Activated T-helper 9 cell treated with anti-CD3 and anti-CD28 coated beads, Interleukin-2, amount 50 U/mL, for 16 hours (primary cell): Measurements from ENCODE around the gene UST.
"Not testable (repeated sequence)": the region's sequence is repeated elsewhere in the genome, so short reads cannot be mapped to it uniquely, and the experiment has no call there.

ENCODE experiments used
- DNase-seq: peaks from one replicate; pipeline ENCODE4 v3.0.0-alpha.2; 2020; ENCODE audit warnings: low read depth

Gene UST

DNA sequence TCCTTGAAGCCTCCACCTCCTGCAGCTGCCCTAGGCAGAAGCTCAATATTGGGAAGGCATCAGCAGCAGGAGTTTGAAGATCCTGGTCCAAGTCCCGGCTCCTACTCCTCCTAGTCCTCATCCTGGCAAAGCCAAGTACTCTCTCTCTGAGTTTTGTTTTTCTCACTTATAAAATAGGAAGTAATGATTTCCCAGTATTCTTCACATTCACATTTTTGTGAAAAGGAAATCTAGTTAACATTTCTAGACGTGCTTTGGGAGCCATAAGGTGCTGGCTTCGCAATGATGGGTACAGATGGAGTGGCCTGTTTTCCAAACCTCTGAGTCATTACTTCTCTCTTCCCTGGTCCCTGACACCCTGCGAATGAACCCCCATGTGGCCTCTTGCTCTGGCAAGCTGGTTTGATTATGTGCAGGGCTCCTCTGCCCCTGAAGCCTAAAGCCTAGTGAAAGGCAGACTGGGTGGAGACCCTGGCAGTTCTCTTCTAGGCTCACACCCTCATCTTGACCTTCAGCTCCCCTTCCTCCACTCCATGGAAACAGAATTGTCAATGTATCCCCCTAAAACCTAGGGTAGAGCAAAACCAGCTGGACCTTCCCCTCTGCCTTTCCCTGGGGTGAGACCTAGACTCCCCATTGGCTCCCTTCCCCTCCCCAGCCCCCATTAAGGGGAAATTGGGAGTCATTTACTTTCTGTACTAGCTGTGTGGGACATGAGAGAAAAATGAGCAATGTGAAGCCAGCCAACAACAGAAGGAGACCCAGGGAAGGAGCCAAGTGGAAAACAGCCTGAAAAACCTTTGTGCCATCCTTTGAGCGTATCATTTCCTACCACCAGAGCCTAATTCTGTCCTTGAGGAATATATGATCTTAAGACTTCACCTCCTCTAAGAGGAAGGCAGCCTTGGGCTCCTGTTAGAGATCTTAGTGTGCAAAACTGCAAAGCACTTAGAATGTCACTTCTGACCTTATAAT is 158.4 kb downstream of the UST start:
- no peak for DNase-seq

DNA sequence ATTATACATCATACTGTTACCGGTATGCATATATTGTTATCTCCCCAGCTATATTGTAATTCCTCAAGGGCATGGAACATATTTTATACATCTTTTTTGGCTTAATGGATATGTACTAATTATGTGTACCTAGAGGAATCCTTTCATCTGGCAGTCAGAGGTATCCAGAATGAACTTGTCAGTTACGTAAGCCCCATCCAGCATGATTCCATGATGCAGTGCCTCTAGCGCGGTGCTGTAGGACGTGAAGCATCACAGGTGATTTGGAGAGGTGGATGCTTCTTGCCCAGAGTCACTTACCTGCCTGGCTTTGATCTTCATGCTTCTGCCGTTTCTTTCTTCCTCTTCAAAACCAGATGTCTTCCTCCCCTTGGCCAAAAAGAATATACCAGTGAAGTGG is 159.1 kb downstream of the UST start:
- DNase-seq, result no peak

DNA sequence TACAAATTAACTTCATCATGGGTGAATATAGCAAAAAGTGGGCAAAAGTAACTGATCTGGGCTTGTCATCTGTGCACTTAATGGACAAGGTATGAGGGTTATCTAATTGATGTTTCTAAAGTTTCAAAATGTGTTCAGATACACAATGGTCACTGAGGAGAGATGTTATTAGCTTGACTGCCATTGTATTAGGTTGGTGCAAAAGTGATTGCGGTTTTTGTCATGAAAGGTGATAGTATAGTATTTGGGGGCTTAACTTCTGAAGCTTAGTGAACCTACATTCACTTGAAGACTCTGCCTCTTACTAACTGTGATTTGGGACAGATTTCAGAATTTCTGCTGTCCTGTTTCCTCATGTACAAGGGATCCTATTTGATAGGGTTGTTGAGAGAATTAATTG is 159.6 kb downstream of the UST start:
- DNase-seq, result no peak

DNA sequence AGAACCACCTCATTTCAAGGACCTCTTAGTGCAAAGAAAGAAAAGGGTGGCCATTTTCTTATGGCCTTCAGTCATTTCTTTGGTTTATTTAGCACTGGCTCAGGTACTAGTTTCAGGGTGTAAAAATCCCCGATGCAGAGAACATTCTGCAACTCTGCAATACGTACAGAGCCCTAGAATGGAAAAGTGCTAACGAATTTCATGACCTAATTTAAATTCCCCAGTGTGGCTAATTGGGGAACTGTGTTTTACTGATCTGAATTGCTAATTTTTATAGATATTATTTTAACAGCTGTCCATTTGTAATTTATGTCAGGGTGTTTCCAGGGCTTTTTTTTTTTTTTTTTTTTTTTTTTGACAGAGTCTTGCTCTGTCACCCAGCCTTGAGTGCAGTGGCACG is 160.7 kb downstream of the UST start:
- no peak for DNase-seq

DNA sequence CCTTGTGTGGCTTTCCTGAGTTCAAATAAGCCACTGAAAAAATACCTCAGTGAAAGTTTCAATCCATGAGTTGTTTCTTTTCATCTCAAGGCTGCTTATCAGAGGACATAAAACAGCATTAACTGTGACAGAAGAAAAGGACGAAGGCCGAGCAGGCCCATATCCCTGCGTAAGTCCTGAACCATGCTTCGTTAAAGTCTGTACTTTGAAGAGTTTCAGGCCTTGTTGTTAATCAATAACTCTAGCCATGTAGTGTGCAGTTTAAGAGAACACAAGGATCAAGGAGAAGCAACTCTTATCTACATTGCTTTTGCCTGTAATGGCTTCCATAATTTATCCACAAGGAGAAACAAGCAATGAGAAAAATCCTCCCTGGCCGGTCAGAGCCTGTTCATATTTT is 165.4 kb downstream of the UST start:
- no peak for DNase-seq

DNA sequence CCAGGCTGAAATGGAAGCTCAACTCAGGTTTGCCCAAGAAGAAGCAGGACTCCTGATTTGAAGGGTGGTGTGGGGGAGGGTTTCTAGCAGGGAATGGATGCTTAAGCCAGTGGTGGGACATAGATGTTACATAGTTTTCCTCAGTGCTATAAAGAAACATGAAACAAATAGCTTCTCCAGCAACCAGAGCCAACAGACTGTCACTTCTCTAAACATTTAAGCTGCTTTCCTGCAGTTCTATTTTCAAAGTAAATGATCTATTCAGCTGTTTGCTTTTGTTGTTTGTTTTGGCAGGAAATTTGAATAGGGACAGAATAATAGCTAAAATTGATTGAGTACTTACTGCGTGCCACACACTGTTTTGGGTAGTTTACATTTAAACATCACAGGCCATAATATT is 169.0 kb downstream of the UST start:
- DNase-seq, result no peak

DNA sequence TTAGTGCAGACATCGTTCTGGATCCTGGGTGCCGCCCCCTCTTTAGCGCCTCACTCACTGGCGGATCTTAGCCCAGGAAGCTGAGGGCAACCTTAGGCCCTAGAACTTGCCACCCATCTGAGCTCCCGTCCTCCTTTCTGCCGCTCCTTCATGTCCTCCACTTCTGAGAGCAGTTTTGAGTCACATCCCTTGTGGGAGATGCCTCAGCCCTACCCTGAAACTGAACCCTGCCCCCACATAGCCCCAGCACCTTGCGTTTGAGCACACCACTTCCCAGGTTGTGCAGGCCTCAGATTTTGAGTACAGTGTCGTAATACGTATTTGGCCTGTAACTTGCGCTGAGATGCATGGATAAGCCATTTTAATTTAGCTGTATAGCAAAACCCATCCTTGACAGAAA is 169.7 kb downstream of the UST start:
- not testable (repeated sequence) for DNase-seq

DNA sequence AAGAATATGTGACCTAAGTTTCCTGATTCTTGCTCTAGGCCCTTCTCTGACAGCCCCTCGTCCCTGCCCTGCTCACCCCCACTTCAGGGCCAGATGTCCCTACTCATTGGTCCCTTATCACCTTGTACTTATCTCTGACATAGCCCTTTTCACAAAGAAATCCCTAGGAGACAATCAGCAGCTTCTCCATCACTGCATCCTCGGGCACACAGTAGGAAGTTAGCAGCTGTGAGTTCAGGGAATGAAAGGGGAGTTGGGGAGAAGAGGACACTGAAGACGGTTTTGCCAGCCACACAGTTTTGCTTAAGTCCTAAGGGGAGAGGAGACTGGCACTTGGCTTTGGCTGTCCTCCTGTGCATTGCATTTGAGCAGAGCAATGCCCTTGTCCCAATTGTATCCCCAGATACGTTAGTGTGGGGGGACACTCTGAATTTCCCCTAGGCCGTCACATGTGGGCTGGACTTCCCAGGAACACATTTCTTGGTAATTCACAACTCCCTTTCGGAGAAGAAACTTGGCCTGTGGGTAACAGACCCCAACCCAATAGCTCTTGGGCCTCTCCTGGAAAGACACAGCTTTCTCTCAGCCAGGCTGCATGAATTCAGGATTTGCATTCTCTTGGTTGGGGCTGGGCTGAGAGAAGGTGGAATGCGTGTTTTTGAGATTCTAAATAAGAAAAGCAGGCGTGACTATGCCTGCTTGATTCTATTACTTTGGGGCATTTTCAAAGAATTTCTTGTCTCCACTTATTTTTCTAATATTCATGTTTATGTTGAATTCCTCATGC is 177.6 kb downstream of the UST start:
- DNase-seq, result no peak

DNA sequence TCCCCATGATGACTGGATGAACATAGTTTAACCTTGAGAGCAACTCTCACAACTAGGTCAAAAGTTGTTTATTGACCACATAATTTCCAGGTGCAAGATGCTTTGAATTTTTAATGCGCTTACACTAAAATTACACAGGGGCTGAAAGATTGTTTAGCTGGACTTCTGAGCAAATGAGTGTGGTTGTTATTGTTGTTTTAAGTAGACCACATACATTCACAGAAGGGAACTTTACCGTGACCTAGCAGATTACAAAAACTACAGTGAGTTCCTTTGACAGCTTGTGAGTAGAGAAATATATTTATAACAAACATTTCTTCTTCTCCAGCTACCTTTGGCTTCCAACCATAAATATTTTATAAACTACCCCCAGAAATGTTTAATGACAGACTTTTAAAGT is 178.9 kb downstream of the UST start:
- DNase-seq, result no peak

DNA sequence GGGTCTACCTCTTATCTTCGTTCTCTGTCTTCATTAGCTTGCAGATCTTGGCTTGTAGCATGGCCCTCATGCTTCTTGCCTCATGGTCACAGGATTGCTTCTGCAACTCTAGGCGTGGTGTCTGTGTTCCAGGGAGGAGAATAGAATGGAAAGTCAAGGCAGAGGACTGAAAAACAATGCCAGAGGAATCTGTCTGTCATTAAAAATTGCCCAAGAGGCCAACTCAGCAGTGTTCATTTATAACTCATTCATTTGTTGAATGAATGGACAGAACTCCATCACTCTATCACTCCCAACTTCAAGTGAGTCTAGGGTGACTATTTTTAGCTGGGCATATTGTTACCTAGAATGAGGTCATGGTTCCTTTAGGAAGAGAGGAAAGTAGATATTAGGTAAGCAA is 179.6 kb downstream of the UST start:
- no peak for DNase-seq

DNA sequence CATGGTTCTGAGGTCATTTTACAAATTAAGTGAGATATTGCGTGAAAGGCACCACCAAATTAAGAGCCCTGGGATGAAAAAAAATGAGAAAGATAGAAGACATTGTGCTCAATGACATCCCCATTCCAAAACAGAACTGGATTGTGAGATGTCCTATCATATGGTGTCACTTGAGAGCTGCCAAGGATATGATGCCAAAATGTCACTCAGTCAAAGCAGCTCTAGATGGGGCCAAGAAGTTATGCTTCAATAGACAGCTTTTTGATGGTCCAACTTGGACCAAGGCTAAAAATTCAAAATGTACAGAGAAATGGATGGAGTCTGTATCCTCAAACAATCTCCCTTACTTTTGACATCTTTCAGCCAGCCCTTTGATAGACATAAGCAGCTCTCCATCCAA is 180.8 kb downstream of the UST start:
- DNase-seq, result no peak

DNA sequence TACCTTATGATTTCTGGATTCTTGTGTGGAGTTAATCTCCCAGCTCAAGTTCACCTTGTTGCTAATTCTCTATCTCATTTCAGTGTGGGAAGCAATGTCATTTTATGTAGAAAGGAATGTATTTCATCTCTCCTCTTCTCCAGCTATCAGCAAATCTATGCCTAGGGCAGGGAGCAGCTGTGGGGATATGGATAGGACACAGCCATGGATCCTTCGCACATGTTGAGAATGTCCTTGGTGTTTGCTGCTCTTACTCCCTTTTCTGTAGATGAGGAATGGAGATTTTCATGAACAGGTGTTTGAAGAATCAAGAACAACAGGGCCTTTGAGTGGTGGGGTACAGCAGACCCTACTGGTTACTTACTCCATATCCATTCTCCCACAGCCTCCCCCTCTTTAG is 182.0 kb downstream of the UST start:
- DNase-seq, result no peak

DNA sequence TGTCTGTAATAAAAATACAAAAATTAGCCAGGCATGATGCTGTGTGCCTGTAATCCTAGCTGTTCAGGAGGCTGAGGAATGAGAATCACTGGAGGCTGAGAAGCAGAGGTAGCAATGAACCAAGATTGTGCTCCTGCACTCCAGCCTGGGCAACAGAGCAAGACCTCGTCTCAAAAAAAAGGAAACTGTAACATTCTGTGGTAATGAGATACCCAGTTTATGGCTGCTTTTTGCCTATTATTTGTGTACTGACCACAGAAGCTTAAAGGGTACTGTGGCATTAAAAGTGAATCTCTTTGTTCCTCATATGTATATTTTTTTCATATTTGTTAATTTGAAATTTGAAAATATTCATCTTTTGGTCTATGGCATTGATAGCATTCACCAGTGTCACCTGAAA is 185.4 kb downstream of the UST start:
- DNase-seq, result no peak

DNA sequence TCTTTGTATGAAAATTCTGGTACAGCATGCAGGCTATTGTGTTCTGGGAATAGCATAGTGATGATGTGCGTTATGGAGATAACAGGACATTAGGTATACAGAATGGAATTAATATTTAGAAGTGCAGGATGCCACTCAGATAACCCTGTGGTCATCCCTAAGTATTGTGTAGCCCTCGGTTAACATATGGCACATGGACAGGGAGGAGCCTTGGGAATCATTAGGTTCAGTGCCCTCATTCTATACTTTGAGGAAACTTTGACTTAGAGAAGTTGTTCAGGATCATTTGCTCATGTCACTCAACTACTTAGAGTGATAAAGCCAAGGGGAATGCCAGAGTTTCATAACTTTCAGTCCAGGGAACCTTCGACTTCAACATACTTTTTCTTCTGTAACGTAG is 185.9 kb downstream of the UST start:
- no peak for DNase-seq

DNA sequence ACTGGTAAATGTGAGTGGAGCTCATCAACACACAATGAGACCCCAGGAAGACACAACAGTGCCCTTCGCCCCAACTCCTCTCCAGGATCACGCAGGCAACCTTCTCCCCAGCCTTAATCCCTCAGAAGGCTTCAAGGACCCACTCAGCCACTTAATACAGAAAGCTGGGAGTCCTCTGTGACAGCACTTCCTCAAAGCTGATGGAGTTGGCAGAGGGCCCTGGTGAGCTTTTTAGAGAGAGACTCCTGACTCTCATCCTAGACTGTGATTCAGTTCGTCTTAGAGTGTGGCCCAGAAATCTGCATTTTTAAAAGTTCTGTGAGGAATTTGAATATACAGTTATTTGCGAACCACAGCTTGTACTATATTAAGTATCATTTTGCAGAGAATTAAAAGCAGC is 187.7 kb downstream of the UST start:
- DNase-seq, result no peak

DNA sequence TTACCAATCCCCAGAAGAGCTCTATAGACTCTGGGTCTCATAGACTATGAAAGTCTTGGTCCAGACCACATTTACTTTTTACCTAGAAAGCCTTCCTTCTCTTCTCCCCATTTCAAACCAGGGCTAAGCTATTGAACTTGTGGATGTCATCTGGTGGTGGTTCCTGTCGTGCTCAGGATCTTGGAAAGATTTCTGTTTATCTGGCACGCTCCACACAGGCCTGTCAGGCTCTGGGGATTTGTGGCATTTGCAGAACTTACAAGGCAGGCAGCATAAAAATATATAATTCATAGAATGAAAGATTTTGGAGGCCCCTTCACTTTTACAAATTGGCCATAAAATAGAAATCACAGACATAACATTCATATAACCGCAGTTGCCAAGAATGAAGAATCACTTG is 188.1 kb downstream of the UST start:
- DNase-seq, result no peak

DNA sequence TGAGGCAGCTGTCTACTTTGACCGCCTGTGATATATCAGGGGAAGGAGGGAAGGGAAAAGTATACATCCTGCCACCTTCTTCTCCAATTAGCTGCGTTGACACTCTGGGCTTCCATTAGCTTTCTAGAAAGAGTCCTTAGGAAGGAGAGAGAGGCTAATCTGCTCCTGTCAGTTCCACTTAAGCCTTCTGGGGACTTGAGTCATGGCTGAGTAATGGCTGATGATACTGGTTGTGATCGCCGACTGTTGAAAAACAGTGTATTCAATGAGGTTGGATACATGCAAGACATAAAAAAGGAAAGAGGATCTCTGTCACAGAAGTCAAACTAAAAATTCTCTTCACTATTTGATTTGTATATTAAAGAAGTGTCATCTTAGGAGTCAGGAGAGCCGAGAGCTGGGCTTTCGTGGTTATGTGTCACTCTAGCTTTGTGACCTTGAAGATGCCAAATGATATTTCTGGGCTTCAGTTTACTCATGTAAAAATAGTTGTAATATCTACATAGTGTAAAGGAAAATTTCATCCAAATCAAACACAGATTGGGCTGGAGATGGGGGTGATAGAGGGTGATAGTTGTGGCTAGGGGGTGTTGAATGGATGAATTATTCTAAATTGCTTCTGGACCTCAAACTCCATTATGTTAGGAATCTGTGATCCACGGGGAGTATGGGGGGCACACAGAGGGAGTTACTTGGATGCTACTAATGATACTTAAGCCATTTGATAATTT is 189.0 kb downstream of the UST start:
- no peak for DNase-seq

DNA sequence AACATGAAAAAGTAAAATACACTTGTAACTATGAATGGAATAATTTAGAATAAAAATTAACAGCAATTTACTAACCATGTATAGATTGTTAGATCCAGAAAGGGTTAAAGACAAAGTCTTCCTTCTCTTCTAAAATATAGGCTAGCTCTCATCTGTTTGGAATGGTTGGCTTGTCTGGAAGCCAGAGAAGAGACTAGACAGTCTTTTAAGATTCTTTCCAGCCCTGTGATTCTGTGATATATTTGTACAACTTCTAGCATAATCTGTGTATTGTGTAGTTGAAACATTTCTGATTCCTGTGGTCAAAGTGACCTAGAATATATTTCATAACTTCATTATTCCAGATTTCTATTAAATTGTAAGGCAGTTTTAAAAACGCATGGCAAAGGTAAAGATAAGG is 196.6 kb downstream of the UST start:
- DNase-seq, result no peak

DNA sequence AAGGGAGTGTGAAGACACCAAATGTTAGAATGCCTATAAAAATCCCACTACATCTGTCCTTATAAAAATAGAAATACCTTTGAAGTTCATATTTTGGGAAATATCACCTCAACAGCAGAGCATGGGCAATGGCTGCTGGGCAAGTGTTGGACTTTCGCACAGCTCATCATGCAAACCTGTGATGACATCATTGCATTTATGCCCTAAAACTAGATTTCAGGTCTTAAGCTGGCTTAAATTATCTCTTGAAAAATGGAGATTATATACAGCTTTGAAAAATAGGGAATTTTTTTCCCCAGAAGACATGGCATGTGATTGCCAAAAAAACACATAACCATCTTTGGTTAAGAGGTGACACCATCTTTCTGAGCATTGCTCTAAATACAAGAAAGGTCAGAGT is 197.8 kb downstream of the UST start:
- no peak for DNase-seq

DNA sequence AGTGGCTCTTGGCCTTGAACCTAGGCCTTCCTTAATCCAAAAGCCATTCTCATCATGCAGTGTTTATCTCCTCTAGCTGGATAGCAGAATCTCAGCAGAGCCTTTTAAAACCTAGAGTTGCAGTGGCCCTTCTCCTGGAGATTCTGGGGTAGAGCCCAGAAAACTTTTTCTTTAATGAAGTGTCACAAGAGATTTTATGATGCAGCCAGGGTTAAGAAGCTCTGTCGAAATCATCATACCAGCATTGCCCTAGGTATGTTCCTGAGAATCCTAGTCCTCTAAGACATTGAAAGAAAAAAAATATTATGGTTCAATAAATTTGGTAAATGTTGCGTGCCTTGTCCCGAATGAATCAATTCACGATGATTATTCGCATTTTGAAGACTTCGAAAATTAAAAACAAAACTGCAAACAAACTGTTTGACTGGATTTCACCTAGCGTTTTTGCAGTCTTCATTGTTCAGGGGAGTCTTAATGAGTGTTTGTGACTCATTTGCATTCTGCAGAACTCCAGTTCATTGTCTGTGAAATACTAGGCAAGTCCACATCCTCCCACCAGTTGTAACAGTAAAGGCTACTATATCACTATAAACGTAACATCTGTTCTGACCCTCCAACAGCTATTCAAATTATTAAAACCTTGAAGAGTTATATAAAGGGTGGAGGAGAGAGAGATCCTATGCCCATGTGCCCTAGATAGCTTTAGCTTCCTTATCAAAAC is 198.6 kb downstream of the UST start:
- no peak for DNase-seq

DNA sequence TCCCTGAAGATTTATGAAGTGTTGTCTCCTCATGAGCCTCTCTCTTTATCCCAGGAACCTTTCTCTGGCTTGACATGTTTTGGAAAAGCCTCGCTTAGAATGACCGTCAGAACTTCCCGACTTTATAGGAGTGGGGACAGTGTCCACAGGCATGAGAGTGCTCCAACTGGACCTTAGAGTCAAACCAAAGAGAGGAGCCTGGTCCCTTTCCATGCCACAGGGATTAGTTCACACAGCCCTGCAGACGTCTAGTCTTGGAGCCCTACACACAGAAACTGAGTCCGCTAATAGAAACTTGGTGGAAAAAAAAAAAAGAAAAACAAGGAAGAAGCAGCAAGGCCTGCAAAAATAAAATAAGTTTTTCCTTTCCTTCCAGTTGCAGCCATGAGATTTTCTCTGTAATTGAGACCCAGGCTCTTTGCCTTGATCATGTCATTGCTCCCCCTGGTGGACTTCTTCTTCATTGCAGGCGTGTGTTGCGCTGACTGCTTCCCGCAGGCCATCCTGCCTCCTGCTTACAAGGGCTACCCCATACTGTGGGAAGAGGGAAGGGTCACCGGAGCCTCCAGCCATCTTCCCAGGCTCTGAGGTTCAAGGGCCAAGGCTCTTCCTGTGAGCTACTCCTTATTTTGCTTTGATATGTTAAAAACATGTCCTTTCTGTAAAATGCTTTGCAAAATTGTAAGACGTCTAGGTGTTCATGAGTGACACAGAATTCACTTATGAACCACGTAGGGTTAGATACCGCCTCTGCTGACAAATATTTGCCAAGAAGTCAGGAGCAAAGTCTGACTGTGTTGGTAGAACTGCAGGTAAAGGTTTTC is 201.0 kb downstream of the UST start:
- DNase-seq, result peak; percentile 66
